HepG2 (cell line): Measurements from ENCODE around the gene MXRA8. TPM values are rescaled to one million over a fixed set of nuclear protein-coding genes. Genes with fewer than 3 reads are reported as not detected.

Experiments
- ATF7-NPFF ChIP-seq: sonication (generic); formaldehyde crosslinking; IDR thresholded peaks from 2 replicates; pipeline ENCODE4 v1.8.1; 2023; ENCODE audit warnings: mild to moderate bottlenecking, low read depth, missing genetic modification reagents, moderate library complexity
- CCDC6 ChIP-seq: sonication (generic); formaldehyde crosslinking; IDR thresholded peaks from 2 replicates; pipeline ENCODE4 v1.8.1; 2022; ENCODE audit warnings: mild to moderate bottlenecking, missing genetic modification reagents, moderate library complexity
- DMAP1 ChIP-seq: IDR thresholded peaks from 2 replicates; pipeline ENCODE4 v1.6.1; 2016
- HNF4A ChIP-seq: sonication (generic); formaldehyde crosslinking; IDR thresholded peaks from 2 replicates; pipeline ENCODE4 v1.4.0; 2020; ENCODE audit warnings: missing genetic modification reagents
- MXD4 ChIP-seq: IDR thresholded peaks from 2 replicates; pipeline ENCODE4 v1.6.1; 2016; ENCODE audit warnings: mild to moderate bottlenecking, missing biosample characterization, missing genetic modification reagents
- MZF1 ChIP-seq: sonication (generic); formaldehyde crosslinking; IDR thresholded peaks from 2 replicates; pipeline ENCODE4 v1.8.1; 2023; ENCODE audit warnings: mild to moderate bottlenecking, missing genetic modification reagents, borderline replicate concordance
- NAIF1 ChIP-seq: sonication (generic); formaldehyde crosslinking; IDR thresholded peaks from 2 replicates; pipeline ENCODE4 v1.5.0; 2020; ENCODE audit warnings: mild to moderate bottlenecking, missing genetic modification reagents, borderline replicate concordance
- NCOA2 ChIP-seq: sonication (generic); formaldehyde crosslinking; IDR thresholded peaks from 2 replicates; pipeline ENCODE4 v1.8.0; 2022; ENCODE audit warnings: inconsistent platforms
- NR2C2 ChIP-seq: sonication (generic); formaldehyde crosslinking; IDR thresholded peaks from 2 replicates; pipeline ENCODE4 v1.4.0; 2020; ENCODE audit warnings: missing genetic modification reagents, mild to moderate bottlenecking, moderate library complexity, borderline replicate concordance
- RELA ChIP-seq: sonication (generic); formaldehyde crosslinking; IDR thresholded peaks from 2 replicates; pipeline ENCODE4 v1.4.0; 2020; ENCODE audit warnings: missing genetic modification reagents
- RXRB ChIP-seq: IDR thresholded peaks from 2 replicates; pipeline ENCODE4 v1.6.1; 2016; ENCODE audit warnings: borderline replicate concordance, missing genetic modification reagents, missing compliant biosample characterization
- SAP130 ChIP-seq: IDR thresholded peaks from 2 replicates; pipeline ENCODE4 v1.6.1; 2016; ENCODE audit warnings: low read depth
- SYNCRIP ChIP-seq: fragments of 200-400 bp; formaldehyde crosslinking; IDR thresholded peaks from 2 replicates; pipeline ENCODE4 v1.6.1; 2018; ENCODE audit warnings: mild to moderate bottlenecking, low read depth, low read length; ENCODE audit not compliant: insufficient read depth
- ZNF446 ChIP-seq: sonication (generic); formaldehyde crosslinking; IDR thresholded peaks from 2 replicates; pipeline ENCODE4 v1.5.0; 2020; ENCODE audit warnings: mild to moderate bottlenecking, missing genetic modification reagents
- ZNF605 ChIP-seq: sonication (generic); formaldehyde crosslinking; IDR thresholded peaks from 2 replicates; pipeline ENCODE4 v1.8.0; 2022; ENCODE audit warnings: mild to moderate bottlenecking, missing genetic modification reagents
- ZNF773 ChIP-seq: sonication (generic); formaldehyde crosslinking; IDR thresholded peaks from 2 replicates; pipeline ENCODE4 v1.4.0; 2020; ENCODE audit warnings: missing genetic modification reagents, borderline replicate concordance
- polyA plus RNA-seq, 8 experiments: library from polyadenylated mRNA; depleted of rRNA in 3 of 8; stranded (reverse) in 7 of 8; unstranded in 1 of 8; fragments of >200 nt; fragmentation: Illumina TruSeq in 4 of 8; extraction: Trizol in 4 of 8; gene quantifications; 2 replicates each; pipeline versions ENCODE4 v1.2.1 to v1.2.3, GENCODE V29; 2011 to 2016; ENCODE audit warnings: low read depth in 4 of 8, missing spikeins in 1 of 8, mixed read lengths in 1 of 8; ENCODE audit not compliant: insufficient read depth in 1 of 8
- total RNA-seq, 5 experiments: library from RNA; depleted of rRNA; stranded (reverse); fragments of >200 nt; fragmentation: Illumina TruSeq; extraction: Trizol; gene quantifications; 2 replicates each; pipeline ENCODE4 v1.2.3, GENCODE V29; 2016; ENCODE audit warnings: low read depth in 1 of 5
- TF ChIP-seq, protein P1 (sequence below): sonication (generic); formaldehyde crosslinking; IDR thresholded peaks from 2 replicates; pipeline ENCODE4 v1.8.0; 2023; ENCODE audit warnings: mild to moderate bottlenecking, missing genetic modification reagents
- TF ChIP-seq, protein P2 (sequence below): sonication (generic); formaldehyde crosslinking; IDR thresholded peaks from 2 replicates; pipeline ENCODE4 v1.4.0; 2020; ENCODE audit warnings: missing genetic modification reagents, borderline replicate concordance
- TF ChIP-seq, protein P3 (sequence below): sonication (generic); formaldehyde crosslinking; IDR thresholded peaks from 2 replicates; pipeline ENCODE4 v1.4.0; 2020; ENCODE audit warnings: missing genetic modification reagents
- TF ChIP-seq, protein P4 (sequence below): IDR thresholded peaks from 2 replicates; pipeline ENCODE4 v1.6.1; 2012; ENCODE audit warnings: inconsistent platforms

The MXRA8 gene
- total and polyA plus RNA-seq, 2 of the 13 experiments (the other 11 are each of a cell fraction or from before 2014, with no cell fraction given): 19.8 to 44.8 TPM

DNA sequence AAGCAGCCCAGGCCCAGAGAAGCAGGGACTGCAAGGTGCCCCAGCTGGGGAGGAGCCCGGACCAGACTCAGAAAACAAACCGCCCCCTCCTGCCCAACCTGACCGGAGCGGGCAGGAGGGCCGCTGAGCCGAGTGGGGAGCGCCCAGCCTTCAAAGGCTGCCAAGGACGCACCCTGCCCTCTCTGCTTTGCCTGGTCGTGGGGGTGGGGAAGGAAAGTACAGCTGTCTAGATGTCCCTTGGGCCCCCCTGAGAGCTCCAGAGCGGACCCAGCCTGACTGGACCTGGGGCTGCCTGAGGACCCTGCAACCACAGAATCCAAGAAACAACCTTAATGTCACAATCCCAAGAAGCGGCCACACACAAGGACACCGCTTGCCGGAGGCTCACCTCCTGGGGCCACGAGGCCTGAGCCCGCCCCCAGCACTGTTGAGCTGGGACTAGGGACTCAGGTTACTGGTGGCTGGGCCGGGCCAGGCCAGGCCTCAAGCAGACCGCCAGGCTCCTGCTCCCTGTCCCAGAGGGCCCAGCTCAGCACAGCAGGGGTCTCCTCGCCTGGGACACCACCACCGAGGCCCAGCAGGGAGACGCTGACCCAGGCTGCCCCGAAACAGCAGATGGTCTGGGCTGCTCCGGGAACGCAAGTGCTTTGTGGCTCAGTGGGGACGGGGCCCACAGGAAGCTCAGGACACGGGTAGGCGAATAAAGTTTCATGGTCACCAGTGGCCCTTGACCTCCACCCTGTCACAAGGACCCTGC is 10.5 kb downstream of the MXRA8 start (continued):
- TF ChIP-seq CCDC6 (CRISPR knock-in tag): peak; percentile 30; the same call in 1 of the 2 replicates
- no peak for TF ChIP-seq SYNCRIP
- TF ChIP-seq ZNF446 (CRISPR knock-in tag): peak; percentile 74; the same call in 1 of the 2 replicates
- 0 out of 2 replicates have a peak, but pooled peaks have one; percentile 29 for TF ChIP-seq NR2C2 (CRISPR knock-in tag)
- TF ChIP-seq ZNF605 (CRISPR knock-in tag): 0 out of 2 replicates have a peak, but pooled peaks have one; percentile 52
- TF ChIP-seq, protein P1, sequence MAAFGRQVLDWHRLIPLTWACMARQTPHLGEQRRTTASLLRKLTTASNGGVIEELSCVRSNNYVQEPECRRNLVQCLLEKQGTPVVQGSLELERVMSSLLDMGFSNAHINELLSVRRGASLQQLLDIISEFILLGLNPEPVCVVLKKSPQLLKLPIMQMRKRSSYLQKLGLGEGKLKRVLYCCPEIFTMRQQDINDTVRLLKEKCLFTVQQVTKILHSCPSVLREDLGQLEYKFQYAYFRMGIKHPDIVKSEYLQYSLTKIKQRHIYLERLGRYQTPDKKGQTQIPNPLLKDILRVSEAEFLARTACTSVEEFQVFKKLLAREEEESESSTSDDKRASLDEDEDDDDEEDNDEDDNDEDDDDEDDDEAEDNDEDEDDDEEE (CRISPR knock-in tag): peak; percentile 66; the same call in 1 of the 2 replicates
- no peak for TF ChIP-seq RELA
- TF ChIP-seq, protein P2, sequence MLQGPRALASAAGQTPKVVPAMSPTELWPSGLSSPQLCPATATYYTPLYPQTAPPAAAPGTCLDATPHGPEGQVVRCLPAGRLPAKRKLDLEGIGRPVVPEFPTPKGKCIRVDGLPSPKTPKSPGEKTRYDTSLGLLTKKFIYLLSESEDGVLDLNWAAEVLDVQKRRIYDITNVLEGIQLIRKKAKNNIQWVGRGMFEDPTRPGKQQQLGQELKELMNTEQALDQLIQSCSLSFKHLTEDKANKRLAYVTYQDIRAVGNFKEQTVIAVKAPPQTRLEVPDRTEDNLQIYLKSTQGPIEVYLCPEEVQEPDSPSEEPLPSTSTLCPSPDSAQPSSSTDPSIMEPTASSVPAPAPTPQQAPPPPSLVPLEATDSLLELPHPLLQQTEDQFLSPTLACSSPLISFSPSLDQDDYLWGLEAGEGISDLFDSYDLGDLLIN (CRISPR knock-in tag): no peak
- peak; percentile 47; the same call in 1 of the 2 replicates for TF ChIP-seq NCOA2 (CRISPR knock-in tag)
- no peak for TF ChIP-seq ZNF773 (CRISPR knock-in tag)
- peak; percentile 83 for TF ChIP-seq DMAP1 (CRISPR knock-in tag)
- peak; percentile 31 for TF ChIP-seq RXRB (CRISPR knock-in tag)
- TF ChIP-seq SAP130 (CRISPR knock-in tag): peak; percentile 87
- 0 out of 2 replicates have a peak, but pooled peaks have one; percentile 30 for TF ChIP-seq ATF7-NPFF (CRISPR knock-in tag)
- TF ChIP-seq NAIF1 (CRISPR knock-in tag): no peak
- TF ChIP-seq HNF4A (CRISPR knock-in tag): peak; percentile 3; the same call in 1 of the 2 replicates
- TF ChIP-seq, protein P3, sequence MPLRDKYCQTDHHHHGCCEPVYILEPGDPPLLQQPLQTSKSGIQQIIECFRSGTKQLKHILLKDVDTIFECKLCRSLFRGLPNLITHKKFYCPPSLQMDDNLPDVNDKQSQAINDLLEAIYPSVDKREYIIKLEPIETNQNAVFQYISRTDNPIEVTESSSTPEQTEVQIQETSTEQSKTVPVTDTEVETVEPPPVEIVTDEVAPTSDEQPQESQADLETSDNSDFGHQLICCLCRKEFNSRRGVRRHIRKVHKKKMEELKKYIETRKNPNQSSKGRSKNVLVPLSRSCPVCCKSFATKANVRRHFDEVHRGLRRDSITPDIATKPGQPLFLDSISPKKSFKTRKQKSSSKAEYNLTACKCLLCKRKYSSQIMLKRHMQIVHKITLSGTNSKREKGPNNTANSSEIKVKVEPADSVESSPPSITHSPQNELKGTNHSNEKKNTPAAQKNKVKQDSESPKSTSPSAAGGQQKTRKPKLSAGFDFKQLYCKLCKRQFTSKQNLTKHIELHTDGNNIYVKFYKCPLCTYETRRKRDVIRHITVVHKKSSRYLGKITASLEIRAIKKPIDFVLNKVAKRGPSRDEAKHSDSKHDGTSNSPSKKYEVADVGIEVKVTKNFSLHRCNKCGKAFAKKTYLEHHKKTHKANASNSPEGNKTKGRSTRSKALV (CRISPR knock-in tag): 0 out of 2 replicates have a peak, but pooled peaks have one; percentile 21
- TF ChIP-seq, protein P4, sequence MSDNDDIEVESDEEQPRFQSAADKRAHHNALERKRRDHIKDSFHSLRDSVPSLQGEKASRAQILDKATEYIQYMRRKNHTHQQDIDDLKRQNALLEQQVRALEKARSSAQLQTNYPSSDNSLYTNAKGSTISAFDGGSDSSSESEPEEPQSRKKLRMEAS: peak; percentile 63
- TF ChIP-seq MXD4 (CRISPR knock-in tag): peak; percentile 46; the same call in 1 of the 2 replicates
- TF ChIP-seq MZF1 (CRISPR knock-in tag): no peak
